ENCODE data around the gene SNX4.
"Not testable (repeated sequence)": the region's sequence is repeated elsewhere in the genome, so short reads cannot be mapped to it uniquely, and the experiment has no call there.

Gene SNX4

GRCh38 chr3:125462722-125463299, 57.2 kb downstream of the SNX4 start:
- no peak for DNase-seq (ENCODE audit: low spot score)

DNA sequence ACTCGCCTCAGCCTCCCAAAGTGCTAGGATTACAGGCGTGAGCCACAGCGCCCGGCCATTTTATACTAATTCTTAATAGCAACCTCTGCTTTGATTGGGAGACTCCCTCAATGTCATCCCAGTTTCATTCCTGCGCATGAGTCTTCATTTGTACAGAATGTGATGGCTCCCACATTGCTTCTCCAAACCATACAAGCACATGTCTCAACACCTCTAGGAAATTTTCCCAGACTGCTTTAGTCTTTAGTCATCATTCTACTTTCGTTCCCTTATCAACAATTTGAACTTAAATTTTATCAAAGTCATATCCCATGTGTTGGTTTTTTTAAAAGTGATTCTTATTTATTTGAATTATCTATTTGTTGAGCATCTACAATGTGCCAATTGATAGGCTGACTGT, 58.1 kb downstream of the SNX4 start:
- no peak for DNase-seq (ENCODE audit: low spot score)

GRCh38 chr3:125460233-125460632, 59.8 kb downstream of the SNX4 start:
- no peak for DNase-seq (ENCODE audit: low spot score)

- no peak for DNase-seq (ENCODE audit: low spot score)
Measured at GRCh38 chr3:125443923-125444322, 76.1 kb downstream of the SNX4 start.

- DNase-seq (ENCODE audit: low spot score): no peak
Measured at GRCh38 chr3:125442506-125442905, 77.5 kb downstream of the SNX4 start.

DNA sequence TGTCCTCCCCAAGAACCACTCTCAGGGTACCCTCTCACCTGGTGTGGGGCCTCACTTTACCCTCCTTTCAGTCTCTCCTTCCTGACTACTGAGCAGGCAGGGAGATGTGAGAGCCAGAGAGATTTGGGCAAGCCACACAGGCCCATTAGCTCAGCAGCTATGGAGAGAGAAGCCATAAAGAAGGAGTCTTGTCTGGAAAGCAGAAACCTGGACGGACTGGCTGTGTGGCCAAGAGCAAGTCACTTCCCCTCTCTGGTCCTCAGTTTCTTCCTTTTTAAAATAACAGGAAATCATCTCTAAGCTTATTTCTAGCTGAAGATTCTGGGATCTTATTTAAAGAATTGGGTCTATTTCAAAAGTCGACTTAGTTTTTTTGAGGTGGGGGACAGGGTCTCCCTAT, 79.0 kb downstream of the SNX4 start:
- DNase-seq (ENCODE audit: low spot score): no peak

- peak; percentile 15 for DNase-seq (ENCODE audit: low spot score)
Measured at GRCh38 chr3:125440559-125440955, 79.4 kb downstream of the SNX4 start.

DNA sequence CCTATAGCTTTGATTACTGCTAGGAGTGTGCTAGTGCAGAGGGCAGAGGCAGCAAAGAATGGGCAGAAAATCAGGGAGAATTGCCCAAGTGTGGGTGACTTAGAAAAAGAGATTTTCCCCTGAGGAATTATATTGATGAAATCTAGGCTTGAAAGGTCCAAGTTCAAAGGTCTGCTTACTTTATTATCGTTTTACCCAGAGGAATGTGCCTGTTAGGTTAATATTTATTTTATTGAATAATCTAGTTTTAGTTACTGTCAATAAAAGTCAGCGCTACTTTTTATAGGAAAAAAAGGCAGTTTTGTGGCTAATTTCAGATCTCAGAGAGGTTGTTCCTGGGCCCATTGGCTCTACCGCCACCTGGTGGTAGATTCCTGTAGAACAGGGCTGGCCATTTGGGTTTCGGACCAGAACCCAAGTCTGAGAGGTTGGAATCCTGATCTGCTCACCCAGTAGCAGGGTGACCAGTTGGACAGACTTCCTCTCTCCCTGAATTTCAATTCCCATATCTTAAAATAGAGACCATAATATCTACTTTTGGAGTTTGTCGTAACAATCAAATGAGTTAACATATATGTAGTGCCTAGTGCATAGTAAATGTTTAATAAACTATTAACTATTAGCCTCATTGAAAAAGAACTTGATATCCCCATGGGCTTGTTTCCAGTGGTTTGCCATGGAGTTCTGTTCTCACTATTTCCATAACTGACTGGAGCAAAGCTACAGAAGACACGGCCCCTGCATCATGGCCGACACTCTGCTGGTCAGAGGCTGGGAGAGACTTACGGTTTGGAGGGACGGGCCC, 82.2 kb downstream of the SNX4 start:
- peak; percentile 38 for DNase-seq (ENCODE audit: low spot score)

- DNase-seq (ENCODE audit: low spot score): no peak
Measured at GRCh38 chr3:125436921-125437320, 83.1 kb downstream of the SNX4 start.

GRCh38 chr3:125435231-125435630, 84.8 kb downstream of the SNX4 start:
- no peak for DNase-seq (ENCODE audit: low spot score)

GRCh38 chr3:125434582-125435011, 85.4 kb downstream of the SNX4 start:
- DNase-seq (ENCODE audit: low spot score): no peak

DNA sequence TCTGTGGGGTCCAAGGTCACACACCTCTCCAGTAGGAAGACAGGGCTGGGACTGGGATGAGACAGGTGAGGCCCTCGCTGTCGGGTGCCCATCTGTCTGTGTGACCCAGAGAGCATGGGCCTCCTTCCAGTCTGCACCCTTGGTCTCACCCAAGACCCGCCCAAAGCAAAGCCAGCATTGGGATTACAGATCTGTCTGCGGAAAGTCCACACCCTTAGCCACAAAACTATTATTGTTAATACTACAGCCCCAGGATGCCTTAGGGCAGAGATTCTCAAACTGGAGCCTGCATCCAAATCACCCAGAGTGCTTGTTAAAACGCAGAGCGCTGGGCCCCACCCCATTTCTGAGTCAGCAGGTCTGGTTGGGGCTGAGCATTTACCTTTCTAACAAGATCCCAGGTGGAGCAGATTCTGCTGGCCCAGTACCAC, 86.4 kb downstream of the SNX4 start:
- DNase-seq (ENCODE audit: low spot score): peak; percentile 63

DNA sequence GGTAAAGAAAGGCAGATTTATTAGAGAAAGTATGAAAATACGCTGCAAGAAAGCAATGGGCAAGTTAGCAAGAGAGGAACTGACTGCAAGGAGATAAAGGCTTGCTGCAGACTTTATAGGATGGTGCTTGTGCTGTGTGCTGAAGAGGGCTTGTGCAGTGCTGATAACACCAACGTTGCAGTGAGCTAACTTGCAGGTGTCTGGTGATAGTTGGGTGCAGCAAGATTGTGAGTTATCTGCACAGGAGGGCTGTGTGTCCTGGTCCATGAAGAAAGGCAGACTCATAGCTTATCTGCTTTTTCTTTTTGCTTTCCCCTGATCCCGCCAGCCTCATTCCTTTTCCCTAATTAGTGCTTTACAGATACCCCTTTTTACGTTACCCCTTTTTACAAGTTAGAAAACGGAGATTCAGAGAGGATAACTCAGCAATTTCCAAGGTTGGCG, 86.9 kb downstream of the SNX4 start:
- DNase-seq (ENCODE audit: low spot score): no peak

- DNase-seq (ENCODE audit: low spot score): no peak
Measured at GRCh38 chr3:125431912-125432790, 87.9 kb downstream of the SNX4 start.

- DNase-seq (ENCODE audit: low spot score): no peak
Measured at GRCh38 chr3:125431391-125431790, 88.6 kb downstream of the SNX4 start.

DNA sequence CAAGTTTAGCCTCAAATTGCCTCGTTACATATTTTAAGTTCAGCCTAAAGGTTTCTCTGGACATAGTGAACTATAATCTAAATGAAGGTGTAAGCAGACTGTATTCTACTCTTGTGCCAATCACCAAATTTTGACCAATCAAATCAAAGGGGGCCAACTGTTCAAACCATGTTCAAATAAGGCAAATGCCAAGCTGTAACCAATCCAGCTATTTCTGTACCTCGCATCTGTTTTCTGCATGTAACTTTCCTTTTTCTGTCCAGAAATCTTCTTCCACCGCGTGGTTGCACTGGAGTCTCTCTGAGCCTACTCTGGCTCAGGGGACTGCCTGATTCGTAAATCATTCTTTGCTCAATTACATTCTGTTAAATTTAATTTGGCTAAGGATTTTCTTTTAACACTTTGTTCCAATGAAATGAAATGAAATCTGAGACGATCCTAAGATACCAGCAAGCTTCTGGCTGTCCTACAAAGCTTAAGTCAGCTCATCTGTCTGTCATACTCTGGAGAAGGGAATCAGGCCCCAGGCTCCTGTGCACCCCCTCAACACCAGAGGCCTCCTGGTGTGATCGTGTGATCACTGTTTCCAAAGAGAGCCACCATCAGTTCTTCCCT, 91.7 kb downstream of the SNX4 start:
- DNase-seq (ENCODE audit: low spot score): no peak

DNA sequence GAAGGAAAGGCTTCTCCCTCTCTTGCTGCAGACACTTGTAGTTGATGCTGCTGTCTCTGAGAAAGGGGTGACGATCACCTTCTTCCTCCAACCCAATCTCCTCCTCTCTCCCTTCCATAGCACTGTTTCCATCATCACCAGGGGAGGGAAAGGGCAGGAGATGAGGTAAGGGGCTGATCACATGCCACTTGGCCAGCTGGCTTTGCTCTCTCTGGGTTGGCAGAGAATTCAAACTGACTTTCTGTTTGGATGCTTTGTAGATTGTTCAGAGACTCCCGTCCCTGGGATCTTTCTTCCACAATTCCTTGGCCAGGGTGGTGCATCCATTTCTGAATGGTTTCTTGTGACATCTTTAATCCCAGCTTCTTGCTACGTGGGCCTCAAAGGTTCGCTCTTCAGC, 101.7 kb downstream of the SNX4 start:
- DNase-seq (ENCODE audit: low spot score): no peak

GRCh38 chr3:125416235-125416634, 103.8 kb downstream of the SNX4 start:
- no peak for DNase-seq (ENCODE audit: low spot score)

DNA sequence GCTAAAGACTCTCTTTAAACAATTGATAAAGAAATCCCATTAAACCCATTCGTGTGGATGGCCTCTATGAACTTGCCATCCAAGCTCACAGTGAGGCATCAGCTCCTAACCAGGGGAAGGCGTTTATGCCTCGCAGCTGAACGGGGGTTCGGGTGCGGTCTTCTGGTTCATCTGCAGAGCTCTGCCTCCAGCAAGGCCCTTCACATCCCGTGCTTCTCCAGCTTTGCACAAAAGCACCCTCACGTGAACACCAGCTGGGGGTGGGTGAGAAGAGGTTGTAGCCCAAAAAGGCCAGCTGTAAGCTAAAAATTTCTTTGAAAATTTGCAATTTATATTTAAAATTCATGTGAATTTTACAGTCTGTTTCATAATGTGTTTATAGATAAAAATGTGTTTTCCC, 105.3 kb downstream of the SNX4 start:
- DNase-seq (ENCODE audit: low spot score): no peak

DNA sequence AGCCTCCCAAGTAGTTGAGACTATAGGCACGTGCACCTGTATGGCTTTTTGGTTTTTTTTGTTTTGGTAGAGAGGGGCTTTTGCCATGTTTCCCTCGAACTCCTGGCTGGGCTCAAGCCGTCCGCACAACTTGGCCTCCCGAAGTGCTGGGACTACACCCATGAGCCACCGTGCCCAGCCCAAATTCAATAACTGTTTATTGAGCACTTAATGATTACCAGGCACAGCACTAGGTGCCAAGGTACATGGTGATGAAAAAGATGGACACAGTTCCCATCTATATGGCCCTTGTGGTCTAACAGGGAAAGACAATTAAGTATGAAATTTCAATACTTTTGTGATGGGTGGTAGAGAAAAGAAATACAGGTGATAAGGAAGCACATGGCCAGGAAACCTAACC, 109.1 kb downstream of the SNX4 start:
- no peak for DNase-seq (ENCODE audit: low spot score)

DNA sequence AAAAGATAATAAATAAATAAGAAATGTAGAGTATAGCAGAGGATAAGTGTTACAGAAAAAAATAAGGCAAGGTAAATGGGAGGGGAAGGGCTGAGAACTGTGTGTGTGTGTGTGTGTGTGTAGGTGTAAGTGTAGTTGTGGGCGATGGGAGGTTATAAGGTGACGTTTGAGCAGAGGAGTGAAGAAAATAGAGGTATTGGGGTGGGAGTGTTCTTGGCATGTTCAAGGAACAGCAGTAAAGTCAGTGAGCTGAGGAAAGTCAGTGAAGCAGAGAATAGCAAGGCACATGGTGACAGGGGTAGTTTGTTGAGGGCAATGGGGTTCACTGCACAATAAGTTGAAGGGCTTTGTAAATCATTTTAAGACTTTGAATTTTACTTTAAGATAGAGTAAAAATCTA, 113.9 kb downstream of the SNX4 start:
- no peak for DNase-seq (ENCODE audit: low spot score)

DNA sequence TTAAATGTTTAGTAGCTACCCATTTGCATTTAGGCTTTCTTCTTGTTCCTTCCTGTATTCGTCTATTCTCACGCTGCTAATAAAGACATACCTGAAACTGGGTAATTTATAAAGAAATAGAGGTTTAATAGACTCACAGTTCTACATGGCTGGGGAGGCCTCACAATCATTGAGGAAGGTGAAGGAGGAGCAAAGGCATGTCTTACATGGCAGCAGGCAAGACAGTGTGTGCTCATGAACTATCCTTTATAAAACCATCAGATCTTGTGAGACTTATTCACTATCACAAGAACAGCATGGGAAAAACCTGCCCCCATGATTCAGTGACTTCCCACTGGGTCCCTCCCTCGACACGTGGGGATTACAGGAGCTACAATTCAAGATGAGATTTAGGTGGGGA, 114.5 kb downstream of the SNX4 start:
- DNase-seq (ENCODE audit: low spot score): not testable (repeated sequence)
